A549 (cell line): ENCODE data around the gene SCARB2.

Source experiments
- CBX2 ChIP-seq: fragments of 200-600 bp; sonication (generic); IDR thresholded peaks from 2 replicates; pipeline ENCODE4 v1.6.1; 2016; ENCODE audit warnings: low read depth, mild to moderate bottlenecking, borderline replicate concordance
- HOXB5 ChIP-seq: fragments of 250-450 bp; sonication (Bioruptor Pico); IDR thresholded peaks from 2 replicates; pipeline ENCODE4 v1.5.0; 2020; ENCODE audit warnings: mild to moderate bottlenecking, moderate library complexity
- JUN ChIP-seq, 2 experiments: fragments of >200 bp; sonication (Bioruptor Twin); formaldehyde crosslinking; IDR thresholded peaks; 2 replicates in 1 of 2; 3 replicates in 1 of 2; pipeline ENCODE4 v1.6.1; 2016 to 2017
- KDM5A ChIP-seq: fragments of 200-600 bp; sonication (generic); IDR thresholded peaks from 2 replicates; pipeline ENCODE4 v1.6.1; 2016; ENCODE audit warnings: antibody characterized with exemption, mild to moderate bottlenecking
- RCOR1 ChIP-seq: fragments of 150-350 bp; IDR thresholded peaks from 2 replicates; pipeline ENCODE4 v1.6.1; 2014; ENCODE audit warnings: antibody characterized with exemption, low read length, low read depth
- SMC3 ChIP-seq: fragments of >200 bp; sonication (Bioruptor Twin); formaldehyde crosslinking; IDR thresholded peaks from 3 replicates; pipeline ENCODE4 v1.6.1; 2018; ENCODE audit warnings: inconsistent platforms
- TFCP2L1 ChIP-seq: fragments of 250-450 bp; sonication (Bioruptor Pico); IDR thresholded peaks from 2 replicates; pipeline ENCODE4 v1.5.0; 2021; ENCODE audit warnings: mild to moderate bottlenecking
- TF ChIP-seq, protein P1 (sequence below): fragments of >200 bp; sonication (Bioruptor Twin); formaldehyde crosslinking; IDR thresholded peaks from 3 replicates; pipeline ENCODE4 v1.5.1; 2016

DNA sequence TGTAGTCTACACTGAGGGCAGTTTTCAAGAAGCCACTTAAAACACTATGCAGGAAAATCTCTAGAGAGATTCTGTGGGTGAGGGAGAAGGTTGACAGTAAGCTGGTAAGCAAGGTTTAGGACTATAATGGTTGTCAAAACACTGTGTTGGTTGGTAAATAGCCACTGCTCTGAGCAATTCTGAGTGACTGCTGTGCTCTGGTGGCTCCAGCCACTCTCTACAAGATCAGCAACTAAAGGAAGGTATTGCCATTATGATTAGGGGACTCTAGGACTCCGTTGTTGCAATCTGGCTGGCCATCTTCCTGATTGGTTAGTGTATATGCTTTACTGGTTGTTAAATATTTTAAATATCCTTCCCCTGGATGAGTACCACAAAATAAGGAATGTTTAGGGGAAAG lies 32.4 kb upstream of the SCARB2 start:
- no peak for TF ChIP-seq RCOR1
- TF ChIP-seq, protein P1, sequence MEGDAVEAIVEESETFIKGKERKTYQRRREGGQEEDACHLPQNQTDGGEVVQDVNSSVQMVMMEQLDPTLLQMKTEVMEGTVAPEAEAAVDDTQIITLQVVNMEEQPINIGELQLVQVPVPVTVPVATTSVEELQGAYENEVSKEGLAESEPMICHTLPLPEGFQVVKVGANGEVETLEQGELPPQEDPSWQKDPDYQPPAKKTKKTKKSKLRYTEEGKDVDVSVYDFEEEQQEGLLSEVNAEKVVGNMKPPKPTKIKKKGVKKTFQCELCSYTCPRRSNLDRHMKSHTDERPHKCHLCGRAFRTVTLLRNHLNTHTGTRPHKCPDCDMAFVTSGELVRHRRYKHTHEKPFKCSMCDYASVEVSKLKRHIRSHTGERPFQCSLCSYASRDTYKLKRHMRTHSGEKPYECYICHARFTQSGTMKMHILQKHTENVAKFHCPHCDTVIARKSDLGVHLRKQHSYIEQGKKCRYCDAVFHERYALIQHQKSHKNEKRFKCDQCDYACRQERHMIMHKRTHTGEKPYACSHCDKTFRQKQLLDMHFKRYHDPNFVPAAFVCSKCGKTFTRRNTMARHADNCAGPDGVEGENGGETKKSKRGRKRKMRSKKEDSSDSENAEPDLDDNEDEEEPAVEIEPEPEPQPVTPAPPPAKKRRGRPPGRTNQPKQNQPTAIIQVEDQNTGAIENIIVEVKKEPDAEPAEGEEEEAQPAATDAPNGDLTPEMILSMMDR = no peak
- no peak for TF ChIP-seq SMC3
- TF ChIP-seq TFCP2L1 (CRISPR knock-in tag) = no peak
- no peak for TF ChIP-seq KDM5A
- TF ChIP-seq CBX2 = no peak
- no peak for TF ChIP-seq JUN (IDR thresholded peaks at IDR 0.05)
- TF ChIP-seq HOXB5 = no peak
